IMR-90 (cell line): Measurements from ENCODE around the gene LSM12. TPM values are rescaled to one million over a fixed set of nuclear protein-coding genes. Genes with fewer than 3 reads are reported as not detected.

Experiments used
- CEBPB ChIP-seq: IDR thresholded peaks from 2 replicates; pipeline ENCODE4 v1.6.1; 2012; ENCODE audit warnings: low read depth, low read length, improper control_type of control experiment
- MAFK ChIP-seq: IDR thresholded peaks from 2 replicates; pipeline ENCODE4 v1.6.1; 2012; ENCODE audit warnings: low read depth, low read length, improper control_type of control experiment
- NFE2L2 ChIP-seq: fragments of 150-350 bp; IDR thresholded peaks from 2 replicates; pipeline ENCODE4 v1.6.1; 2016; ENCODE audit warnings: low read depth, mild to moderate bottlenecking, low read length
- RAD21 ChIP-seq: IDR thresholded peaks from 2 replicates; pipeline ENCODE4 v1.6.1; 2012; ENCODE audit warnings: low read length, improper control_type of control experiment
- SMC3 ChIP-seq: fragments of 150-350 bp; IDR thresholded peaks from 2 replicates; pipeline ENCODE4 v1.6.1; 2016; ENCODE audit warnings: low read depth, mild to moderate bottlenecking, antibody characterized with exemption, low read length, moderate library complexity
- polyA plus RNA-seq, 3 experiments: library from polyadenylated mRNA; depleted of rRNA; stranded (reverse); fragments of >200 nt; gene quantifications; 2 replicates each; pipeline ENCODE4 v1.2.3, GENCODE V29; 2012; ENCODE audit warnings: low replicate concordance in 1 of 3
- total RNA-seq: library from RNA; depleted of rRNA; stranded (reverse); fragments of >200 nt; gene quantifications from 2 replicates; pipeline ENCODE4 v1.2.3, GENCODE V29; 2012
- TF ChIP-seq, protein P1 (sequence below): fragments of 150-350 bp; IDR thresholded peaks from 2 replicates; pipeline ENCODE4 v1.6.1; 2017; ENCODE audit warnings: mild to moderate bottlenecking, antibody characterized with exemption, low read length, low read depth

Gene LSM12
- total and polyA plus RNA-seq, 2 of the 4 experiments (the other 2 are of a cell fraction) = 38.0 to 41.0 TPM

DNA sequence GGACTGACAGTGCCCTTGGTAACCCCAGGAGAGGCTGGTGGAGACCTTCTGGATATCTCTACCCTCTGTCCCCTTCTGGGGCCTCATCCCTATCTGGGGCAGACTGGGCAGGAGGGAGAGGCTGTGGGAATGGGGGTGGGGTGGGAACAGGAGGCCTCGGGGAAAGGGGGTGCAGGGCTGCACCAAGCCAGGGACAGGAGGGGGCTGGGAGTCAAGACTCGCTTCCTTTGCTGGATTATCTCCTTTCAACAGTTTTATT is 28.8 kb upstream of the LSM12 start (continued):
- TF ChIP-seq, protein P1, sequence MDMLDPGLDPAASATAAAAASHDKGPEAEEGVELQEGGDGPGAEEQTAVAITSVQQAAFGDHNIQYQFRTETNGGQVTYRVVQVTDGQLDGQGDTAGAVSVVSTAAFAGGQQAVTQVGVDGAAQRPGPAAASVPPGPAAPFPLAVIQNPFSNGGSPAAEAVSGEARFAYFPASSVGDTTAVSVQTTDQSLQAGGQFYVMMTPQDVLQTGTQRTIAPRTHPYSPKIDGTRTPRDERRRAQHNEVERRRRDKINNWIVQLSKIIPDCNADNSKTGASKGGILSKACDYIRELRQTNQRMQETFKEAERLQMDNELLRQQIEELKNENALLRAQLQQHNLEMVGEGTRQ = no peak
- TF ChIP-seq SMC3 (no peak), RAD21 (no peak), NFE2L2 (no peak), MAFK (no peak), CEBPB (no peak)
